GM19395 (cell line): ENCODE data around the gene ZSWIM9.
"Not testable (repeated sequence)": the region's sequence is repeated elsewhere in the genome, so short reads cannot be mapped to it uniquely, and the experiment has no call there.

ENCODE experiments used
- ATAC-seq: cut with Tn5 transposase; IDR thresholded peaks from one replicate; pipeline ENCODE4 v1.9.1; 2021; ENCODE audit warnings: mild to moderate bottlenecking, moderate library complexity; ENCODE audit not compliant: unreplicated experiment

Gene ZSWIM9

DNA sequence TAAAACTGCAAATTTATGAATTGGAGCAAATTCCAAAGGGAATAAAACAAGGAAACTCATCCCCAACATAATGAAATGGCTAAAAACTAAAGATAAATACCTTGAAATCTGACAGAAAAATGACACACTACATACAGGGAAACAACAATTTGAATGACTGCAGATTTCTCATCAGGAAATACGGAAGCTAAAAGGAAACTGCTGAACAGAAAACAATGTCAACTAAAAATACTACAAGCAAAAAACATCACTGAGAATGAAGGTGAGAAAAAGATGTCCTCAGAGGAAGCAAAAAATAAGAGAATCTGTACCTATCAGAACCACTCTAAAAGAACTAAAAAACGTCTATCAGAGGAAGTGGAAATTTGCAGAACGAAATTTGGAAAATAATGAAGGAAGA, 39.5 kb downstream of the ZSWIM9 start:
- no peak for ATAC-seq

DNA sequence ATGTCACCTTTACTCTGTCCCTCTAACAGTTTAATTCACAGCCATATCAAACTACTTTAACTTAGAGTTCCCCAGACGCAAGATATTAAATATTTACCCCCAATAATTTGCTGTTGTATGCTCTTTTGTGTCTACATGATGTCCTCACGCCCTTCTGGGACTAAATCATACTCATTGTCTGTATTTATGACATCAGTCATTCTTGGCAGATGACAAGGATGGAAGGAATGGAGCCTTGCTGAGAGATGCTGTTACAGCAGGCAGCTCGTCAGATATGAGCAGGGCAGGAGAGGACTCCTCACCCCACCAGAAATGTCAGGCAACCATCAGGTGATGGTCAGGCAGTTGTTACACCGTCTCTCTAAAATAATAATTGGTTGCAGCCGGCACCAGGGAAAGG, 43.5 kb downstream of the ZSWIM9 start:
- no peak for ATAC-seq

DNA sequence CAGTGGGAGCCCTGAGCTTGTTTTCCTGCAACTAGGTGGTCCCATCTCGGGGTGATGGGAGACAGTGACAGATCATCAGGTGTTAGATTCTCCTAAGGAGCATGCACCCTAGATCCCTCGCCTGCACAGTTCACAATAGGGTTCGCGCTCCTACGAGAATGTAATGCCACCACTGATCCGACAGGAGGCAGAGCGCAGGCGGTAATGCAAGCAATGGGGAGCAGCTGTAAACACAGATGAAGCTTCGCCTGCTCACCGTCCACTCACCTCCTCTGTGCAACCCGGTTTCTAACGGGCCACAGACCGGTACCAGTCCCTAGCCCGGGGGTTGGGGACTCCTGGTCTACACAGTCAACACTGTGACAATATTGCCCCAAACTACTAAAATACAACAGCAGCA, 46.5 kb downstream of the ZSWIM9 start:
- ATAC-seq, result no peak

DNA sequence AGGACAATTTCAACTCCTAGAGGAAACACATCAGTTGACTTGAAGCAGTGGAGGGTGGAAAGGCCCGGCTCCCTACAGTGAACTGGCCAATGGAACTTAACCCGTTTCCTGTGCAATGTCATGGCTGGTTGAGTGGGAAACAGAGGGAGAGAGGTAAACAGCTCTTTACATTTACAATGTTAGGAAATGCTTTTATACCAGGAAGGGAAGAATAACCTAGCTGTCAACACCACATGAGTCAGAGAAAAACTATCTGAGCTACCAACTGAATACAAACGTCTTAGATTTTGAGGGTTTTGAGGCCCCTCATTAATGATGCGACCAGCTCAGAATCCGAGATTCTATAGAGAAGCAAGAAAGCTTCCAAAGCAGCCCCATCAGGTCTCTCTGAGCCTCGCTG, 48.5 kb downstream of the ZSWIM9 start:
- no peak for ATAC-seq

DNA sequence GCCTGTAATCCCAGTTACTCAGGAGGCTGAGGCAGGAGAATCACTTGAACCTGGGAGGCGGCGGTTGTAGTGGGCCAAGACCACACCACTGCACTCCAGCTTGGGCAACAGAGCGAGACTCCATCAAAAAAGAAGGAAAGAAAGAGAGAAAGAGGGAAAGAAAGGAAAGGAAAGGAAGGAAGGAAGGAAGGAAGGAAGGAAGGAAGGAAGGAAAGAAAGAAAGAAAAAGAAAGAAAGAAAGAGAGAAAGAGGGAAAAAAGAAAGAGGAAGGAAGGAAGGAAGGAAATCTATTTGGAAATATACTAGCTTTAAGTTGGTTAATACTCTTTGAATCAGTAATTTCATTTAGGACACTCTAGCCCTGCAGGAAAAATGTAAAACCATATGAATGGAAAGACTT, 50.3 kb downstream of the ZSWIM9 start:
- not testable (repeated sequence) for ATAC-seq

DNA sequence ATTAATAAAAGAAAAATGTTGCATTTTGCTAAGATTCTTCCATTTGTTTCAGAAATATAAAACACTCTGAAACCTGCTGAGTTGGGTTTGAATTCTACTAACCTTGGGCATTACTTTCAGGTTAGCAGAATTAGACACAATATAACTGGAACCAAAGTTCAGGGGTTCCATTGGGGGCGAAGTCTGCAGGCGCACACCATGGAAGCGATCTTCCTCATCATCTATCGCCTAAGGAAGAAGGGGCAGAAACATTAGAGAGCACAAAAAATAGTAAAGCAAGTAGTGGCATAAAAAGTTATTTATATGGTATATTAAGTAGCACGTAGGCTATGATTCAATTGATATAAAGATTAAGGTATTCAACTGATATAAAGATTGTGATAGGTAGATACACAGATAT, 51.1 kb downstream of the ZSWIM9 start:
- ATAC-seq, result no peak

DNA sequence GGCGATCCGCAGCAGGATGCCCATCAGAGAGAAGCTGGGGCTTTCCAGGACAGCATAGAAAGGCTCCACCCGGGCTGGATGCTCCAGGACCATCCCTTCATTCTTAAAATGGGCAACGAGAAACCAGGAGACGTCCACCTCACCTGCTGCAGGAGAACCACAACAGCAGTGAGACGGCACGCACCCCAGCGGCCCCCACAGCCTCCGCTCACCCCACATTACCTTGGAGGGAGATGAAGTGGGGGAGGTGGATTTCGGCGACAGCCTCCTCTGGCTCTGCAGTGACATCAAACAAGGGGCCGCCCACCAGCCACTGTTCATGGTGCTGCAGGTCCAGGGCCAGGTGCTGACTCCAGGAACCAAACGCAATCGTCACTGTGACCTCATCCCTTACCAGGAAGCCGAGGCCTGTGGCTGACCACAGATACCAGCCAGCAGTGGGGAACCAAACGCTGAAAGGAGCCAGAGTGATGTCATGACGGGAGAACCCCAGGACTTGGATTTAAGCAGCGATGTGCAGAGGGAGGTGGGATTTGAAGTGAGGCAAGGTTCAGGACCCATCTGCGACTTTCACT, 60.2 kb downstream of the ZSWIM9 start:
- no peak for ATAC-seq

DNA sequence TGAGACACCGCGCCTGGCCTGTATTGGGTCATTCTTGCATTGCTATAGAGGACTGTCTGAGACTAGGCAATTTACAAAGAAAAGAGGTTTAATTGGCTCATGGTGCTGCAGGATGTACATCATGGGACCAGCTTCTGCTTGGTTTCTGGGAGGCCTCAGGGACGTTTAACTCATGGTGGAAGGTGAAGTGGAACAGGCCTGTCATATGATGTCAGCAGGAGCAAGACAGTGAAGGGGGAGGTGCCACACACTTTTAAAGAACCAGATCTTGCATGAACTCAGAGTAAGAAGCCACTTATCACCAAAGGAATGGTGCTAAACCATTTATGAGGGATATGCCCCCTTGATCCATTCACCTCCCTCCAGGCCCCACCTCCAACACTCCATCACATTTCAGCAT, 66.6 kb downstream of the ZSWIM9 start:
- no peak for ATAC-seq

DNA sequence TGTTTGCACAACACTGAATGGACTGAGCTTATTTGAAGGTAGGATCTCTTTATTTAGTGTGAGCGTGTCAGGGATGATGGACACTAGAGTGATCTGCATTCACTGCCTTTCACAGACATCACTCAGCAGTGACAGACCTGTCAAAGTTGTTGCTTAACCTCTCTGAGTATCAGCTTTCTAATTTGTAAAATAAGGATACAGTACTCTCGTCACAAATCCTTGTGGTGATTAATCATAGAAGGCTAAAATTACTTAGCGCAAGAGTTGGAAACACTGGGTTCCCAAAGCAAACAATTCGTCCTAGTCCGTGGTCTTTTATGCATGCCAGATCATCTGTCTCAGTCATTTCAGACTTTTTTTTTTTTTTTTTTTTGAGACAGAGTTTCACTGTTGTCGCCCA, 68.6 kb downstream of the ZSWIM9 start:
- ATAC-seq, result no peak

DNA sequence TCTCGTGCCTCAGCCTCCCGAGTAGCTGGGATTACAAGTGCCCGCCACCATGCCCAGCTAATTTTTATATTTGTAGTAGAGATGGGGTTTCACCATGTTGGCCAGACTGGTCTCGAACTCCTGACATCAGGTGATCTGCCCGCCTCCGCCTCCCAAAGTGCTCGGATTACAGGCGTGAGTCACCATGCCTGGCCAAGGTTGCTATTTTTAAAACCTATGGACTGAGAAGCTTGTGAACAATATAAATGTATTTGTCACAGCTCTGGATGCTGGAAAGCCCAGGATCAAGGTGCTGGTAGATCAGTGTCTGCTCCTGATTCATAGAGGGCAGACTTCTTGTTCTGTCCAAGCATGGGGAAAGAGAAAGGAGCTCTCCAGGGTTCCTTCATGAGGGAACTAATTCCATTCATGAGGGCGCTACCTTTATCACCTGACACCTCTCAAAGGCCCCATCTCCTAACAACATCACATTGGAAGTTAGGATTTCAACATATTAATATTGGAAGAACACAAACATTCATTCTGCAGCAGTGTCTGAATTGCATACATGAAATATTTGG, 69.2 kb downstream of the ZSWIM9 start:
- no peak for ATAC-seq

DNA sequence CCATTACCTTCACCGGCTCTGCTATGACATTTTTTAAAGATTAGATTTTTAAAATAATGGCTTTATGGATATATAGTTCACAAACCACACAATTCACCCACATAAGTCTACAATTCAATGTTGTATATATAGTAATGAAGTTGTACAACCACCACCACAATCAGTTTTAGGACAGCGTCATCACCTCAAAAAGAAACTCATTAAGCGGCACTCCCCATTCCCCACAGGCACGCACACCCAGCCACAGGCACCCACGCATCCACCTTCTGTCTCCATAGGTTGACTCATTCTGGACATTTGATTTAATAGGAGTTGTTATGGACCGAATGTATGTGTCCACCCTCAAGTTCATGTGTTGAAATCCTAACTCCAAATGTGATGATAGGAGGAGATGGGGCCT, 71.3 kb downstream of the ZSWIM9 start:
- ATAC-seq, result not testable (repeated sequence)

DNA sequence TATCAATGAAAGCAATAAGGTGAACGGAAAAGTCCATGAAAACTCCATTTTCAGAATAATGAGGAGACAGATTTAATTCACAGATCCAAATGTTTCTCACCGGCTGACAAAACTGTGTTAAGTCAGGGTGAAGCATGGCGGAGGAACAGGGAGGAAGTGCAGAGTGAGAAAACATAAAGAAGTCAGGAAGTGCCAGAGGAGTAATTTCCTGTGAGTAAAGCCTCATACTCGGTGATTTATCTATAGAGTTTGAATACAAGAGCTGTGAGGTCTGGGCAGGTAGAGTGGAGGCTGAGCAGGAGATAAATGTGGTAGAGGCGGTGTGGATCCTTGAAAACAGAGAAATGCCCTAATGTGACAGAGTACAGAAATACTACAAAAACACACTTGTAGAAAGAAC, 73.8 kb downstream of the ZSWIM9 start:
- no peak for ATAC-seq

DNA sequence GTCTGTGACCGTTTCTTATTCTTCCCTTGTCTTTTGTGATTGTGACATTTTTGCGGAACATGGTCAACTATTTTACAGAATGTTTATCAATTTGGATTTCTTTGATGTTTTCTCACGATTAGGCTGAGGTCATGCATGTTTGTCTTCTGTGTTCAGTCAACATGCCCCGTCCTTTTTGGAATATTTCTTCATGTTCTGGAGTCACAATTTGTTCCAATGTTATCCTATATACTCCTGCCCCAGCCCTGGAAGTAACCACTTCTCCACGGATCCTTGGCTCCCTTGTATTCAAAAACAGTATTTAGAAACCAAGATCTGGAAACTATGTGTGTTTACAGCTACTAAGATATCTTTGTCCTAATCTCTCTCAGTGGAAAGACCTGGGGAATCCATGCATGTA, 75.6 kb downstream of the ZSWIM9 start:
- no peak for ATAC-seq

DNA sequence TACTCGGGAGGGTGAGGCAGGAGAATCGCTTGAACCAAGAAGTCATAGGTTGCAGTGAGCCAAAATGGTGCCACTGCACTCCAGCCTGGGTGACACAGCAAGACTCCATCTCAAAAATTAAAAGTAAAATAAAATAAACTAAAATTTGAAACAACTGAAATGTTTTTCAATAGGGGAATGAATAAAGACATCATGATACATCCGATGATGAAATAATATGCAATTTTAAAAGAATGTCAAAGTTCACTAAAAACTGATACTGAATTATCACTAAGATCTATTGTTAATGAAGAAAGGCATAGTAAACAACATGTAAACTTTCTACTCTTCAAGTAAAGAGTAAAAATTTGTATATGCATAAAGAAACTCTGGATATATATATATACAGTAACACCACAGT, 76.7 kb downstream of the ZSWIM9 start:
- ATAC-seq, result no peak
